Kidney (tissue), 14 donors: ENCODE results near the gene CDK14. TPM values are rescaled to one million over a fixed set of nuclear protein-coding genes. Genes with fewer than 3 reads are reported as not detected.

Source experiments
- DNase-seq, 5 donors: peaks; one replicate each; pipeline ENCODE4 v3.0.0-alpha.2; 2013 to 2020
- FAIRE-seq: peaks from 2 replicates; lab custom pipeline; 2012; peaks lifted over from hg19 to GRCh38; lab: Jason Lieb, UNC
- H3K27ac ChIP-seq, 2 donors: one replicate each; pipeline ENCODE4 v1.7.0; 2013; ENCODE audit warnings: low read depth in 2 of 2, low read length in 2 of 2, inconsistent platforms in 1 of 2
- H3K27me3 ChIP-seq: one replicate; pipeline ENCODE4 v1.7.1; 2013; ENCODE audit warnings: low read length, inconsistent platforms; ENCODE audit not compliant: control insufficient read depth, insufficient read depth
- H3K36me3 ChIP-seq, 3 donors: one replicate each; pipeline versions ENCODE4 v1.7.0 to v1.7.1; 2013; ENCODE audit warnings: low read length in 3 of 3, control low read depth in 1 of 3, inconsistent platforms in 1 of 3; ENCODE audit not compliant: insufficient read depth in 3 of 3, control insufficient read depth in 2 of 3
- H3K4me1 ChIP-seq, 3 donors: one replicate each; pipeline versions ENCODE4 v1.7.0 to v1.7.1; 2013; ENCODE audit warnings: low read length in 3 of 3, inconsistent platforms in 1 of 3, low read depth in 1 of 3; ENCODE audit not compliant: control insufficient read depth in 2 of 3, insufficient read depth in 2 of 3
- H3K4me3 ChIP-seq, 3 donors: one replicate each; pipeline versions ENCODE4 v1.7.0 to v1.8.1; 2013; ENCODE audit warnings: low read length in 3 of 3, control low read depth in 1 of 3, inconsistent platforms in 1 of 3
- H3K9ac ChIP-seq, 3 donors: one replicate each; pipeline versions ENCODE4 v1.7.0 to v1.7.1; 2013; ENCODE audit warnings: low read length in 3 of 3, control low read depth in 1 of 3, inconsistent platforms in 1 of 3
- H3K9me3 ChIP-seq, 3 donors: one replicate each; pipeline versions ENCODE4 v1.7.0 to v1.7.1; 2013; ENCODE audit warnings: low read length in 3 of 3, control low read depth in 1 of 3, inconsistent platforms in 1 of 3; ENCODE audit not compliant: control insufficient read depth in 2 of 3, insufficient read depth in 1 of 3
- CTCF ChIP-seq: IDR thresholded peaks from 3 replicates; pipeline ENCODE4 v1.5.1; 2012; ENCODE audit warnings: mild to moderate bottlenecking, moderate library complexity, borderline replicate concordance; ENCODE audit not compliant: insufficient read depth; ENCODE audit errors: extremely low read depth
- intact Hi-C: fragments of 100-400 bp; cut with DNase I; formaldehyde crosslinking; loops from one replicate; pipeline ENCODE4 v1.11.1; 2022
- polyA plus RNA-seq: library from polyadenylated mRNA; stranded (reverse); fragments of 350-450 nt; fragmentation: Illumina TruSeq; extraction: RNeasy Lipid Tissue Mini Kit (QIAGEN cat#74804); gene quantifications from one replicate; pipeline ENCODE4 v1.2.3, GENCODE V29; 2014; ENCODE audit warnings: low read depth, low replicate concordance; ENCODE audit not compliant: insufficient read depth
- total RNA-seq: library from RNA; stranded (reverse); fragmentation: NEBNext Ultra II Directional; extraction: Animal tissue kit (Norgen Biotek cat#: 25700); gene quantifications from one replicate; pipeline ENCODE4 v1.2.1, GENCODE V29; 2021
- donor health status: control.
- donor health status: control.
- donor health status: control.
- donor health status: control.
- donor health status: control.
- donor health status: DM: yes; HTN: yes; CAD: no.
- donor health status: Normal renal cell carcinoma (clear cell type).

CDK14 gene
- total and polyA plus RNA-seq, 2 donors from 2014 or later = 11.9 to 33.9 TPM

- no peak for DNase-seq
- intact Hi-C loops = no loop called here
- no peaks in the 10 kb centered on the region for H3K36me3 ChIP-seq
- no peak overlapping the region for H3K27ac ChIP-seq
- H3K4me3 ChIP-seq = no peak overlapping the region
- FAIRE-seq = no peak
- no peaks in the 10 kb centered on the region for H3K27me3 ChIP-seq
- no peak overlapping the region for H3K9ac ChIP-seq
- no peak for TF ChIP-seq CTCF
- no peaks in the 10 kb centered on the region for H3K9me3 ChIP-seq
- peaks cover 0 to 5% (median 5%) of the 10 kb centered on the region in 3 donors for H3K4me1 ChIP-seq
Observed at GRCh38 chr7:91064938-91065337, 468.8 kb downstream of the CDK14 start.

- FAIRE-seq (no peak), DNase-seq (peak in 1 of 5 donors; percentile 44)
- Histone ChIP-seq H3K9me3 (no peaks in the 10 kb centered on the region), H3K9ac (no peak overlapping the region), H3K36me3 (no peaks in the 10 kb centered on the region), H3K4me1 (peaks cover 0 to 5% (median 5%) of the 10 kb centered on the region in 3 donors), H3K4me3 (no peak overlapping the region), H3K27ac (no peak overlapping the region), H3K27me3 (no peaks in the 10 kb centered on the region)
- intact Hi-C loops = no loop called here
- TF ChIP-seq CTCF = no peak
Observed at GRCh38 chr7:91066627-91067026, 470.5 kb downstream of the CDK14 start.

GRCh38 chr7:91067242-91067641, 471.1 kb downstream of the CDK14 start:
- H3K27me3 ChIP-seq = no peaks in the 10 kb centered on the region
- H3K27ac ChIP-seq = no peak overlapping the region
- H3K4me3 ChIP-seq = no peak overlapping the region
- intact Hi-C loops = no loop called here
- DNase-seq = peak in 1 of 5 donors; percentile 58
- peaks cover 0 to 5% (median 5%) of the 10 kb centered on the region in 3 donors for H3K4me1 ChIP-seq
- no peak for FAIRE-seq
- no peak for TF ChIP-seq CTCF
- H3K9ac ChIP-seq = no peak overlapping the region
- H3K36me3 ChIP-seq = no peaks in the 10 kb centered on the region
- H3K9me3 ChIP-seq = no peaks in the 10 kb centered on the region
